Activated naive CD4-positive, alpha-beta T cell (primary cell): ENCODE measurements around the gene DNAJB6.

ENCODE experiments used
- DNase-seq, 4 experiments: peaks; one replicate each; lab custom pipeline; 2025; lab: John Stamatoyannopoulos, UW

The DNAJB6 gene

GRCh38 chr7:157368955-157369354, 32.2 kb downstream of the DNAJB6 start:
- no peak for DNase-seq

GRCh38 chr7:157370742-157371141, 33.9 kb downstream of the DNAJB6 start:
- DNase-seq = no peak

- DNase-seq = no peak
These were observed 34.5 kb downstream of the DNAJB6 start for GRCh38 chr7:157371296-157371695.

- DNase-seq = no peak
These were observed 35.8 kb downstream of the DNAJB6 start for GRCh38 chr7:157372300-157373232.

- no peak for DNase-seq
These were observed 36.7 kb downstream of the DNAJB6 start for GRCh38 chr7:157373493-157373892.

- no peak for DNase-seq
These were observed 38.6 kb downstream of the DNAJB6 start for GRCh38 chr7:157375410-157375809.

GRCh38 chr7:157377436-157378124, 40.8 kb downstream of the DNAJB6 start:
- no peak for DNase-seq

GRCh38 chr7:157378390-157378789, 41.6 kb downstream of the DNAJB6 start:
- DNase-seq = no peak

- DNase-seq = no peak
These were observed 42.7 kb downstream of the DNAJB6 start for GRCh38 chr7:157379493-157379892.

- no peak for DNase-seq
These were observed 43.6 kb downstream of the DNAJB6 start for GRCh38 chr7:157380416-157380815.

- DNase-seq = no peak
These were observed 47.1 kb downstream of the DNAJB6 start for GRCh38 chr7:157383868-157384267.

GRCh38 chr7:157384301-157384700, 47.5 kb downstream of the DNAJB6 start:
- DNase-seq = no peak

GRCh38 chr7:157386979-157387800, 50.4 kb downstream of the DNAJB6 start:
- DNase-seq = peak; percentile 57 to 81 (median 73)

GRCh38 chr7:157388301-157388700, 51.5 kb downstream of the DNAJB6 start:
- DNase-seq = no peak

- DNase-seq = no peak
These were observed 53.3 kb downstream of the DNAJB6 start for GRCh38 chr7:157389951-157390730.

- no peak for DNase-seq
These were observed 54.4 kb downstream of the DNAJB6 start for GRCh38 chr7:157391036-157391710.

GRCh38 chr7:157392256-157393037, 55.6 kb downstream of the DNAJB6 start:
- DNase-seq = no peak

- DNase-seq = no peak
These were observed 57.7 kb downstream of the DNAJB6 start for GRCh38 chr7:157394246-157395191.

GRCh38 chr7:157395206-157395605, 58.4 kb downstream of the DNAJB6 start:
- no peak for DNase-seq
